ENCODE data around the gene CETN3.
"Not testable (repeated sequence)": the region's sequence is repeated elsewhere in the genome, so short reads cannot be mapped to it uniquely, and the experiment has no call there.

The CETN3 gene

DNA sequence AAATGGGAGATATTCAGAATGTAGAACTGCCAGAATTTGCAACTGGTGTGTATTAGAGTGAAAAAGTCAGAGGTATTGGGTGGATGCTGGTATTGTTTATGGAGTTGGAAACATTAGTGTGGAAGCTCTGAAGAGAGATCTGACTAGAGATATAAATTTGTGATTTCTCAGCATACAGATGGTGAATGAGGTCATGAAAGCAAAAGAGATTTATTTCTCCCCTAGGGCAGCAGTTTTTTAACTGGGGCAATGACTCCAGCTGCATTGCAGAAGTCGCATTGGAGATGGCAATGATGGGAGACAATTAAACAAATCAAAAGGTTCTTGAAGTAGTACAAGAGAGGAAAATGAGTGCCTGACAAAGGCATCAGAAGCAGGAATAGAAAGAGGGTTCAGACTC lies 64.9 kb downstream of the CETN3 start:
- TF ChIP-seq, protein P1, sequence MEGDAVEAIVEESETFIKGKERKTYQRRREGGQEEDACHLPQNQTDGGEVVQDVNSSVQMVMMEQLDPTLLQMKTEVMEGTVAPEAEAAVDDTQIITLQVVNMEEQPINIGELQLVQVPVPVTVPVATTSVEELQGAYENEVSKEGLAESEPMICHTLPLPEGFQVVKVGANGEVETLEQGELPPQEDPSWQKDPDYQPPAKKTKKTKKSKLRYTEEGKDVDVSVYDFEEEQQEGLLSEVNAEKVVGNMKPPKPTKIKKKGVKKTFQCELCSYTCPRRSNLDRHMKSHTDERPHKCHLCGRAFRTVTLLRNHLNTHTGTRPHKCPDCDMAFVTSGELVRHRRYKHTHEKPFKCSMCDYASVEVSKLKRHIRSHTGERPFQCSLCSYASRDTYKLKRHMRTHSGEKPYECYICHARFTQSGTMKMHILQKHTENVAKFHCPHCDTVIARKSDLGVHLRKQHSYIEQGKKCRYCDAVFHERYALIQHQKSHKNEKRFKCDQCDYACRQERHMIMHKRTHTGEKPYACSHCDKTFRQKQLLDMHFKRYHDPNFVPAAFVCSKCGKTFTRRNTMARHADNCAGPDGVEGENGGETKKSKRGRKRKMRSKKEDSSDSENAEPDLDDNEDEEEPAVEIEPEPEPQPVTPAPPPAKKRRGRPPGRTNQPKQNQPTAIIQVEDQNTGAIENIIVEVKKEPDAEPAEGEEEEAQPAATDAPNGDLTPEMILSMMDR (IDR thresholded peaks at IDR 0.05) = no peak
- no peak overlapping the region for H3K4me3 ChIP-seq
- H3K27ac ChIP-seq = no peak overlapping the region
- no peak for DNase-seq (ENCODE audit: low spot score)

DNA sequence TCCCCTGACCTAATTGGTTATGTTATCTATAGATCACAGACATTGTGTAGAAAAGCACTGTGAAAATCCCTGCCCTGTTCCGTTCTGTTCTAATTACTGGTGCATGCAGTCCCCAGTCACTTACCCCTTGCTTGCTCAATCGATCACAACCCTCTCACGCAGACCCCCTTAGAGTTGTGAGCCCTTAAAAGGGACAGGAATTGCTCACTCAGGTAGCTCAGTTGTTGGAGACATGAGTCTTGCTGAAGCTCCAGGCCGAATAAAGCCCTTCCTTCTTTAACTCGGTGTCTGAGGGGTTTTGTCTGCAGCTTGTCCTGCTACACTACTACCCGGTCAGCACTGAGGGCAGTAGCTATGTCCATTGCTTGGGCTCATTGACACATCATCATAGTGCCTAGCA lies 65.8 kb downstream of the CETN3 start:
- not testable (repeated sequence) for DNase-seq (ENCODE audit: low spot score); H3K27ac ChIP-seq; H3K4me3 ChIP-seq

DNA sequence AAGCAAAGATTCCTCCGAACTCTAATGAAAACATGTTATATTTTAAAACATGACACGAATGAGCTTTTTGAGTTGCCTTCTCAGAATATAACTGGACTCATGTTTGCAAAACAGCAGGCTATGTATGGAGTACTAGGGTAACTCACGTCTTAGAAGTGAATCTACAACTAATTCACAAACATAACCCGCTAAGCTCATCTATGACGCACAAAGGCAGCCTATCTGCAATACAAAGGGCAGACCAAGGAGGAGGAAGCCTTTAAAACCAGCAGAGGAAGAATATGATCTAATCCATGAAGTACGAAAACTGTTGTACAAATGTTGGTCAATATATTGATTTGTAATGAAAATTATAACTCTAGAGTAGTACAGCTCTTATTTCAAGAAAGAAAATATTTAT lies 67.0 kb downstream of the CETN3 start:
- TF ChIP-seq, protein P1 (IDR thresholded peaks at IDR 0.05) = no peak
- no peak for DNase-seq (ENCODE audit: low spot score)
- Histone ChIP-seq H3K4me3 (no peak overlapping the region), H3K27ac (no peak overlapping the region)

Measured in coronary artery (tissue), 2 donors.